Activated gamma-delta T cell treated with anti-CD3 and anti-CD28 coated beads, Interleukin-2, amount 50 U/mL, for 16 hours (primary cell): ENCODE measurements around the gene USF3.
A peak's percentile ranks its signal among the peaks of the same experiment; 100 is the strongest.

Experiments used
- DNase-seq: peaks from one replicate; pipeline ENCODE4 v3.0.0-alpha.2; 2020; ENCODE audit warnings: low read depth

USF3 gene, protein sequence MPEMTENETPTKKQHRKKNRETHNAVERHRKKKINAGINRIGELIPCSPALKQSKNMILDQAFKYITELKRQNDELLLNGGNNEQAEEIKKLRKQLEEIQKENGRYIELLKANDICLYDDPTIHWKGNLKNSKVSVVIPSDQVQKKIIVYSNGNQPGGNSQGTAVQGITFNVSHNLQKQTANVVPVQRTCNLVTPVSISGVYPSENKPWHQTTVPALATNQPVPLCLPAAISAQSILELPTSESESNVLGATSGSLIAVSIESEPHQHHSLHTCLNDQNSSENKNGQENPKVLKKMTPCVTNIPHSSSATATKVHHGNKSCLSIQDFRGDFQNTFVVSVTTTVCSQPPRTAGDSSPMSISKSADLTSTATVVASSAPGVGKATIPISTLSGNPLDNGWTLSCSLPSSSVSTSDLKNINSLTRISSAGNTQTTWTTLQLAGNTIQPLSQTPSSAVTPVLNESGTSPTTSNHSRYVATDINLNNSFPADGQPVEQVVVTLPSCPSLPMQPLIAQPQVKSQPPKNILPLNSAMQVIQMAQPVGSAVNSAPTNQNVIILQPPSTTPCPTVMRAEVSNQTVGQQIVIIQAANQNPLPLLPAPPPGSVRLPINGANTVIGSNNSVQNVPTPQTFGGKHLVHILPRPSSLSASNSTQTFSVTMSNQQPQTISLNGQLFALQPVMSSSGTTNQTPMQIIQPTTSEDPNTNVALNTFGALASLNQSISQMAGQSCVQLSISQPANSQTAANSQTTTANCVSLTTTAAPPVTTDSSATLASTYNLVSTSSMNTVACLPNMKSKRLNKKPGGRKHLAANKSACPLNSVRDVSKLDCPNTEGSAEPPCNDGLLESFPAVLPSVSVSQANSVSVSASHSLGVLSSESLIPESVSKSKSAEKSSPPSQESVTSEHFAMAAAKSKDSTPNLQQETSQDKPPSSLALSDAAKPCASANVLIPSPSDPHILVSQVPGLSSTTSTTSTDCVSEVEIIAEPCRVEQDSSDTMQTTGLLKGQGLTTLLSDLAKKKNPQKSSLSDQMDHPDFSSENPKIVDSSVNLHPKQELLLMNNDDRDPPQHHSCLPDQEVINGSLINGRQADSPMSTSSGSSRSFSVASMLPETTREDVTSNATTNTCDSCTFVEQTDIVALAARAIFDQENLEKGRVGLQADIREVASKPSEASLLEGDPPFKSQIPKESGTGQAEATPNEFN (N-terminal part only)

DNA sequence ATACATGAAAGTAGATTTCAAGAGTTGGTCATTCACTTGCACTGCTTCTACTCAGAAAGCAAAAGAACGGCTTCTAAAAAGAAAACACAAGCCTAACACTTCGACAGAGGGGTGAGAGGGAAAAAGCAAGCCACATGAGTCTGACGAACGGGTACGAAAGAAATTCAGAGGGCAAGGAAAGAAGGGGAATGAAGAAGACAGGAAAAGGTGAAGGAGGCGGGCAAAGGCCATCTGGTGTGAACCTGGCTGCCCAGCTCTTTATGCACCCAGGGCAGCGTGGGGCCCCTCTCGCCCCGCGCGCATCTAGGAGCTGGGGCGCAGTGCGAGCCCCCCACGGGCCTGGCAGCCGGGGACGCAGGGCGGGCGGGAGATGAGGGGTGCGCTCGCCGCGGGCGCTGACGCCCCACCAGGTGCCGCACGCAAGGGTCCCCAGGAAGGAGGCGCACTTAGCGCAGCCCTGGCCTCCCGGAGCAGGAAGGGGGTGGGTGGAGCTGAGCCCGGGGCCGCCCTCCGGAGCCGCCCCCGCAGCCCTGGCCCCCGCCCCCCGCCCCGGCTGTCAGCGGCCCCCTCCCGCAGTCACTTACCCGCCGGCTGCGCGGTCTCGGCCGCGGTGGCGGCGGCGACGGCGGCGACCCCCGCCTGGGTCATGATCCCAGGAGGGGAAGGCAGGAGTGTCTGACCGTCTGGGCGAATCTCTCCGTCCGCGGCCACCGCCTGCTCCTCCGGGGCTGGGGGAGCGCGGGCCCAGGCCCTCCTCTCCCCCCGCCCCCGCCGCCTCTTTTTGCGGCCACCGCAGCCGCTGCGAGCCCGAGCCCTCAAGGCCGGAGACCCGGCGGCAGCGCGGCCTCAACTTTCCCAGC, at the start of gene USF3:
TSS of gene USF3 (minus strand) at position 857 of the 860 bp plus-strand sequence. CDS start 21,764 bp downstream, outside the sequence.
- DNase-seq = peak; percentile 71

DNA sequence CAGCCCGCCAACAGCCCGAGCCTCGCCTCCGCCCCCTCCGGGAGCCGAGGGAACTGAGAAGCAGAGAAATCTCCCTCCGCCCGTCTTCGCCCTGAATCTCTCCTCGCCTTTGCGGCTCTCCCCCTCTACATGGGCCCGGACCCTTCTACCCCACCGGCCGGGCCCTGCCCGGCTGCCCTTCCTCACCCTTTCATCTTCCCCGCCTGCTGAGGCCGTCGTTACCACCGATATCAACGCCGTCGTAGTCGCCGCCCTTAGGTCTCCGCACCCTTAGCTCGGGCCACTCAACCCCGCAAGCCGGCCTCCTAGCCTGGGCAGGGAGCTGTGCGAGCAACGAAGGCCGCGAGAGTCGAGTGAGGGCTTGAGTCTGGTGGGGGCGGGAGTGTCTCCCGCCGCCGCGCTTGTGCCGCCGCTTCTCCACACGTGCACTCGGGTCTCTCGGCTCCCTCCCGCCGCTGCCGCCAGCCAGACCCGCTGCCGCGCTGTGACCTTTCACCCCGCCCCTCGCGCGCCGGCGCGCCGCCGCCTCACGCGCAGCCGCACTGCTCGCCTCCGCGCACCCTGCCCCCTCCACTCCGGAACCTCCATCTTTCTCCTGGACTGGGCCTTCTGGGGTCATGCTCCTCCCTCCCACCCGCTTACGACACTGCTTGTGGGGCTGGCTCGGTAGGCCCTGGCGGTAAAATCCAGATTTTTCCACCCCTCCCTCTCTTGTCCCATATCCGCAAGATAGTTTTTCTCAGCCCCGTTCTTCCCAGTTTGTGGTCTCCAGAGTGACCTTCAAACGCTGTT, 49.5 kb upstream of the USF3 start, which contains the start of gene NAA50:
TSS of gene NAA50 (minus strand) at position 494 of the 792 bp plus-strand sequence. CDS start at position 194, 300 bp downstream.
- DNase-seq = peak; percentile 90

DNA sequence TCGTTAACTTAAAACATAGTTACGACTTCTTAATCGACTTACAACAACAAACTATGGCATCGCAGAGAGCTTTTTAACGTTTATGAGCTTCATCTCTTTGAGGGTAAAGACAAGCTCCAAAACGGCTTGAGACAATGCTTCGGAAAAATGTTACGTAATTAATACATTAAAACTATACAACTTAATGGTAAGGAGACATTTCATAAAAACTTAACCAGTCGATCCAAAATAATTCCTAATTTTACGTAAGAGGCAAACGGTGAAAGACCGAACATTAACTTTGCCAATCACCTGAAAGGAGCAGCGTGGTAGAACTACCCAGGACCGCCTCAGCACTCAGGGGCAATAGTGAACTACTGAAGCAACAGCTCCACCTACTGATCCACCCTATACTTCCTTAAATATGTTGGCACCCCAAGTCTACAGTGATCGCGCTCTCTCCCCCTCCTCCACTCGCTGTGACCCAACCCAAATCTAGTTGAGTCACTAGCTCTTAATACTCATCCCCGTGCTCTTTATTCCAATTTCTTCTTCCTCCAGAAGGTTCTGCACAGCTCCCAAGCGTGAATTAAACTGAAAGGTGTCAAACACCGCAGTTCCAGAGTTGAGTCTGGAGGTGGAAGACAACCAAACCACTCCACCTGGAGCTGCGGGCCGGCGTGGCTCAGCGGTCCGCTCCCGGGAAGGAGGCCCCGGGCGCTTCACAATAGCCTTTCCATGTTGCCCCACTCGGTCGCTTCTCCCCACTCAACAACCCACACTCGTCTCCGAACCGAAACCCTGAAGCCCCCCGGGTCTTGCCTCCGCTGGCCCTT, 48.7 kb upstream of the USF3 start:
- DNase-seq = peak; percentile 70

DNA sequence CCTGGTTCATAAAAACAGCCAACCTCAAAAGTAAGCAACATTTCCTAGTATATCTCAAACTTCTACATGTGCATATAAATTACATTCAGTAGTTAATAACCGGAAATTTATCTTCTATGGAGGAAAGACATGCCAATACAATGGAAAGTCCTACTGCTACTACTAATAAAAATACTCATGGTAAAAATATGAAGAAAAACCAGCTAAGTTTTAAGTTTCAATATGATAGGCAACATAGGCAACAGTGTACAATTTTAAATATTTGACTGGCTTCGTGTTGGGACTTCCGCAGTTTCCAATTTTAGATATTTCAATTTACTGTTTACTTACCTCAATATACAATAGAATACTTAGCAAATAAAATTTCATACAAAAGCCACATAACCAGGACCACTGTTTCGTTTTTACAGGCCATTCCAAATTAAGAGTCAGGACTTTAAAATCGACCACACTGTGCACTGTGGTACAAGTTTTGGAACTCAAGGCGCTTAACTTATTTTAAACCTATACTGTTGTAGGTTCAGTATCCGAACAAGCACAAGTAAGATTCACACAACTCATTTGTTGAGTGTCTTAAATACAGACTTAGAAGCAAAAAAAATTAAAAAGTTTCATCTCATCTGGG, 46.7 kb upstream of the USF3 start:
- no peak for DNase-seq

DNA sequence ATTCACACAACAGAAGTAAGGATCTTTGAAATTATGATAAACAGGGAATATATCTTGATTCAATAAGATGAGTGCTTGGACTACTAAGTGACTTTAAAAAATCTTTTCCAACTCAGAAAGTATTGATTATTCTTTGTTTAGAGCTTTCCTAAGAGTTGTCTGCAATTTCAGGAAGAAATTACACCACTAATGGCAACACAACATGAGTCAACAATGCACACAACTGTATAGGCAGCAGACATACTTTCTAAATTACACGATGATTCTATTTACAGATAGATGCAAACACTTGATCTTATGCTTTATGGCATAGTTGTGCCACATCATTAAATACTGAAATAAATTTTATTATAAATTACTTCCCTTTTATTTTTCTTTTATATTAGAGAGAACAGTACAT, 45.2 kb upstream of the USF3 start:
- DNase-seq = no peak

DNA sequence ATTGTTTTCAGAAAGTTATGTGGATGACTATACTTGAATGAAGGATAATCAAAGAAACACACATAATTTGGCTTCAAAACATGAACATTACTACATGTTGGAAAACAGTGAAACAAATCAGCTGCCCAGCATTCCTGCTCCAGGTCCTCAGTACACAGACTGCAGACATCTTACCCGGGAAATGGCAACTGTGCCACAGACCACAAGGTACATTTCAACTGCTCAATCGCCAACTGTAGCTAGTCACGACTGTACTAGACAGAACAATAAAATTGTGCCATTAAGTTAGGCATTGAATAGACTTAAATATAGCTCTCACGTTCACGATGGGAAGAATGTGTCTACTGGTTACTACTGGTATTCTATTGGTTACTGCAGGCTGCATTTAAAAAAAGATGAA, 44.6 kb upstream of the USF3 start:
- no peak for DNase-seq

DNA sequence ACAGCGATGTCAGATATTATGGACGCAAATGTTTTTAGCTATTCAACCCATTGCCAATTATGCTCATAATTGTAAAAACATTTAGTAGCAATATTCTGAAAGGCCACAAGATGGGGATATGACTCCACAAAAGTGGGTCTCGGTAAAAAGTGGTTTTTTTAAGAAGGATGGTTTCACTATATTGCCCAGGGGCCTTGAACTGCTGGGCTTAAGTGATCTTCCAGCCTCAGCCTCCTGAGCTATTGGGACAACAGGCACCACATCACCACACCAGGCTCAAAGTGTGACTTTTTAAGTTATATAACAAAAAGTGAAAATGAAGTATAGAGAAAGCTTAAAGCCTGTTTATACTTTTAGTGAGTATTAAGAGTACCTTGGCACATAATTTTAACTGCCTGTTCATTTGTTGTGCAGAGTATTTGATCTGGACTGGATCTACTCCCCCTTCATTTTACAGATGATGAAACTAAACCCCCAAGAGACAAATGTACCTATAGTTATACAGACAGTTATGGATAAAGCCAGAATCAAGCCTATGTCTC, 40.2 kb upstream of the USF3 start:
- DNase-seq = no peak

DNA sequence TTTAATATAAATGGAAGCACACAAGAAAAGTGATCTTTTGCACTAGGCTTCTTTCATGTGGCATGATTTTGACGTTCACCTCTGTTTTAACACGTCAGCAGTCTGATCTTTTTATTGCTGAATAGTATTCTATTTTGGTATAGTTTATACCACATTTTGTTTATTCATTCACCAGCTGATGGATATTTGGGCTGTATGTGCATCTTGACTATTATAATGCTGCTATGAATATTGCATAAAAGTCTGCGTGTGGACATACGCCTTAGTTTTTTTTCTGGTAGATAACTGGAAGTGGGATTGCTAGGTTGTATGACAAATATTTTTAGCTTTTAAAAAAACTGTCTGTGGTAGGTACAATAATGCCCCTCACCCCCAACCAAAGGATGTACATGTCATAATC, 35.3 kb upstream of the USF3 start:
- DNase-seq = no peak

DNA sequence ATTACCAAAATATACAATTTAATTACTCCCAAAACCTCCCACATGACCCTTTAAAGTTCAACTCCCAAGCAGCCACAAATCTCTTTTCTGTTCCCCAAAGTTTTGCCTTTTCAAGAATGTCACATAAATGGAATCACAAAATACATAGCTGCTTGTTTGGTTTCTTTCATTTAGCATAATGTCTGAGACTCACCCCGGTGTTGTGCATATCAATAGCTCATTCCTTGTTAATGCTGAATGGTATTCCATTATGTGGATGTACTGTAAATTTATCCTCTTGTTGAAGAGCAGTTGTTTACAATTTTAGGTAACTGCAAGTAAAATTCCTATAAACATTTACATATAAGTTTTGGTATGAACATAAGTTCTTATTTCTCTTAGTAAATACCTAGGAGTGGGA, 34.1 kb upstream of the USF3 start:
- DNase-seq = no peak

DNA sequence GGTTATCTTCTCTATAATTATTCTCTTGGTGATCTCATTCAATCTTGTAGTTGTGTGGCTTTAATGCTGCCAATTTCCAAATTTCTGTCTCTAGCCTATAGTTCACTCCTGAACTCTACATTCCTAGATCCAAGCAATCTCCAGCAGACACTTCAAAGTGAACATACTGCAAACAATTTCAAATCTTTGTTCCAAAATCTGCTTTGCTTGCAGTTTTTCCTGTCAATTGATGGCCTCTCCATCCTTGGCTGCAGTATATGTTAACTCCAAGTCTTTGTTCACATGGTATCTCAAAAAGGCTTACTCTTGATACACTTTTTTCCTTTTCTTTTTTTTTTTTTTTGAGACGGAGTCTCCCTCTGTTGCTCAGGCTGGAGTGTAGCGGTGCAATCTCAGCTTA, 32.2 kb upstream of the USF3 start:
- no peak for DNase-seq

DNA sequence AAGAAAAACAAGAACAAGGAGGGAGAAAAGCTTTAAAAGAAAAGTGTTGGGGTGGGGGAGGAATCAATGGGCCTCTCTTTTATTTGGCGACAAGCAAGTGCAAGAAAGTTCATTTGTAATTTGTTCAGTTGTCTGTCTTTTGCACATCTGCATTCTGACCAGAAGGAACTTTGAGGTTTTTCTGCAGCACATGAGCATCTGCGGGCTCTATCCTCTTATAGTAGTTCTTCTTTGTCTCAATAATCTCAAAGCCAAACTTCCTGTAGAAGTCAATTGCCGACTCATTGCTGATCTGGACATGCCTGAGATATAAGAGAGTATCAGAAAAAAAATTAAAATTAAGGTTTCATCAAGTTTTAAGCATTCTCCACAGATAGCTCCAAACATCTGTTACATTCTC, 25.2 kb upstream of the USF3 start:
- DNase-seq = no peak

DNA sequence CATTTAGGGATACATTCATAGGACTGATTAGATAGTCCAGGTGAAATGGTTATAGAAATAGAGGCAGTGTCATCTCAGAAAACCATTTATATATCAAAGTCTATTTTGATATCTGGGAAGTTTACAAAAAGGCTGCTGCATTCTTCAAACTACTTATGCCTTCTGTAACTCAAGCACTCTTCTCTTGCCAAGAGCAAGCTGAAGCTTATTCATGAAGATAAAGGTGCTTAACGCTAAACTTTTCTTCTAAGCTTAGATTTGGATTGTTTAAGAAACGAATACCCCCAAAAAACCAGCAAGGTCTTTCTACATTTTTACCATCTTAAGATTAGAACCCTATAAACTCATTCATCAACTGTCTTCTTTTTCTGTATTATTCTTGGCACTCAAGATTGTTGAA, 23.3 kb upstream of the USF3 start:
- DNase-seq = no peak

DNA sequence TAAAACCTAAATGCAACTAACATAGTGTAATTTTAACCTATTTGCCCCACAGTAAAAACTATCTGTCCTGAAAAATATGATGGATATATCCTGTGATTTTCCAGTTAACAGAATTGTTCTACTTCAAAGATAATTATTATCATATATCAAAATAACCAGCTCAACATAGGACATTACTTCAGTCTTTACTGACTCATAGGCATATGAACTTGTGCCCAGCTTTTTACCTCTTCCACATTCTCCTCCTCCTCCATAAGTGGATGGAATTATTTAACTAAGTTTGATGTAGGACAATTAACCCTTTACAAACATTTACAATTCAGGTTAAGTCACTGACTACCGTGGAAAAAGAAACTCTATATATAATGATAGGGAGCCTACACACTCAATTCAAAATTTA, 22.9 kb upstream of the USF3 start:
- no peak for DNase-seq

DNA sequence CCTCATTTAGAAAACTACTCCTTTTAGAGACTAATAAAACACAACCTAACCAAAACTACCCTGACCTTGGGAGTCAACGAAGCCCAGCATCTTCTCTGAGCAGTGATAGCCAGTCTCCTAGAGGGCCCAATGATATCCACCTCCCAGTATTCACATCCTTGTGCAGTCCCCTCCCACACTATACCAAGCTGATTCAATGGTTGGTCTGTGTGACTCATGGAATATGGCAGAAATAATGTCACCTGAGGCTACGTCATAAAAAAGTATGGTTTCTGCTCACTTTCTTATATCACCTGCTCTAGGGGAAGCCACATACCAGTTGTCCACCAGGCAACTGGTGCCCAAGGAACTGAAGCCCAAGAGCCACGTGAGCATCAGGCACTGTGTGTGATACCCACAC, 21.4 kb upstream of the USF3 start:
- no peak for DNase-seq

DNA sequence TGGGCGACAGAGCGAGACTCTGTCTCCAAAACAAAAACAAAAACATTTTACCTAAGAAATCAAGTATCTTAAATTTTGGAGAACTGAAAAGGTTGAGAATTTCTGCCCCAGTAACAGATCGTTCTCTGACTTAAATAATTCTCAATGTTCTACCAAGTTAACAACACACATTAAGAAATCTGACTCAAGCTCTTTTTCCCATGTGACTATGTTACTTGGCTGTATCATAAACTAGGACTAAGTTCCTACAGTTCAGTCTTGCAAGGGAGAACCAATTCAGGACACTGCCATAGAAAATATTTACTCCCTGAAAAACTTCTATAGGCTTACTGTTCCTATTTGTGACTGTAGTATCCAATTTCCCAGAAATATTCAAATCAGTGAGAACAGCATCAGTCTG, 20.9 kb upstream of the USF3 start:
- no peak for DNase-seq

DNA sequence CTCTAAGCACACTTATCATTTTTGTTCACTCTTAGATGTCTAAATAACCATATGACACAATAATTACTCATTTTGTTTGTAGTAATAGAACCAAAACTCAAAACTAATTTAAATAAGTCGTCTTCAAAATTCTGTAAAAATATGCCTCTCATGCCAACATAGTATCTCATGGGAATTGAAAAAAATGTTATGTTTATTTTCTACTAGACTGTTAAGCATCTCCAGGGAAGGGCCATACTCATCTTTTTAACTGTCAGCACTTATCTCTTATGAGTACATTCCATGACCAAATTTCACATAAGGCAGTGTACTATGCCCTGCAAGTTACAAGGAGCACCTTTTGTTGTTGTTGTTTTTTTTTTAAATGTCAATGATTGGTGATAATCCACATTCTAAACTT, 18.3 kb upstream of the USF3 start:
- DNase-seq = no peak

DNA sequence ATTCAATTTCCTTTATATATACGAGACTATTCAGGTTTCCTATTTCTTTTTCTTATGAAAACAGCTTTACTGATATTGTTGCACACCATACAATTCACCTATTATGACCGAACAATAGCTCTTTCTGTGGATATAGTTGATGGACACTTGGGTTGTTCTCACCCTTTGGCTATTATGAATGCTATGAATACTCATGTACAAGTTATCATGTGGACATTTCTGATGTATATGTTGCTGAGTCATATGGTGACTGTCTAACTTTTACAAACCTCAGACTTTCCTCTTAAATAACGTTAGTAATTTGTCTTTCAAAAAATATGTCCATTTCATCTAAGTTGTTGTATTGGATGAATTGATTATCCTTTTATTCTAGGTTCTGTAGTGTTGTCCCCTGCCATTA, 15.7 kb upstream of the USF3 start:
- DNase-seq = no peak

DNA sequence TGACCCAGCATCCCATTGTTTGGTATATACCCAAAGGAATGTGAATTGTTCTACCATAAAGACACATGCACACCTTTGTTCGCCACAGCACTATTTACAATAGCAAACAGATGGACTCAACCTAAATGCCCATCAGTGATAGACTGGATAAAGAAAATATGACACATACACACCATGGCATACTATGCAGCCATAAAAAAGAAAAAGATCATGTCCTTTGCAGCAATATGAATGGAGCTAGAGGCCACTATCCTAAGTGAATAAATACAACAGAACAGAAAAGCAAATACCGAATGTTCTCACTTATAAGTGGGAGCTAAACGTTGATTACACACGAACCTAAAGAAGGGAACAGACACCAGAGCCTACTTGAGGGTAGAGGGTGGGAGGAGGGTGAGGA, 11.4 kb upstream of the USF3 start:
- DNase-seq = no peak

DNA sequence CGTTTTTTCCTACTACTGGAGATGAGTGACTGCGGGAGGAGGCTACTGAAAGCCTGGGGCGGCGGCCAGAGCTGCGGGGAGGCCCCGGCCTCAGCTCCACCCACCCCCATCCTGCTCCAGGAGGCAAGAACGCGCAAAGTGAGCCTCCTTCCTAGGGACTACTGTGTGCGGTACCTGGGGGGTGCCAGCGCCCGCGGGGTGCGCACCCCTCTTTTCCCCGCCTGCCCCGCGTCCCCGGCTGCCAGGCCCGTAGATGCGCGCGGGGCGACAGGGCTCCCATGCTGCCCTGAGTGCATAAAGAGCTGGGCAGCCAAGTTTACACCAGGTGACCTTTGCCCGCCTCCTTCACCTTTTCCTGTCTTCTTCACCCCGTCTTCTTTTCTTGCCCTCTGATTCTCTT, 2.5 kb upstream of the USF3 start:
- no peak for DNase-seq
